ENCODE results near the gene ECM2. TPM values are rescaled to one million over a fixed set of nuclear protein-coding genes. Genes with fewer than 3 reads are reported as not detected.
A peak's percentile ranks its signal among the peaks of the same experiment; 100 is the strongest.

Gene ECM2
- total RNA-seq, 6 experiments from 2014 or later = 0.14 to 0.46 (median 0.33) TPM

DNA sequence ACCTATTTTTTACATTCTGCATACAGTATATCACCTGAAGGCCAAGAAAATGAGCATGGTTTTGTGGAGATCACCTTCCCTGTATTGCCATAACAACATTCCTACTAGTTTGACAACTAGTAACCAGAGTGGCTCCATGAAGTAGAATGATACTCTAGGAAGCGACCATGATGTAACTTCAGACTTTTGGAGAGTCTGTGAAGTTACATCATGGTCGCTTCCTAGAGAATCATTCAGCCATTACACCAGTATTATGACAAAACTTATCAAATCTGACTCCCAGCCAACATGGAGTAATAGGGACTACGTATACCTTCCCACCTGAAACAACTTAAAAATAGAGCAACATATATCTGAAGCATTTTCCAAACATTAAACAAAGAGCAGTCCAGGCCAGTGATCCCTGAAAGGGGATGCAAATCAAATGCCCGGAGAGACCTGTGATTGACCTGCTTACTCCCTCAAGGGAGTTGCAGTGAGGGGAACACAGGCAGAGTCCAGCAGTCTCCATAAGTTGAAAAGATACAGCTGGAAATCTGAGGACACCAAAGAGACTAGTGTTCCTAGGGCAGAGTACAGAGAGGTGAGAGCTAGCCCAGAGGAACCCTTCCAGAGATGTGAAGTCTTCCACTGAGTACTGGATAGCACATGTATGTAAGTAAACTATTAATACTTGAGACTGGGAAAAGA lies 7.8 kb downstream of the ECM2 start:
- DNase-seq = no peak
- no peak overlapping the region for H3K27ac Mint-ChIP-seq
- no peaks in the 10 kb centered on the region for H3K9me3 Mint-ChIP-seq
- no peaks in the 10 kb centered on the region for H3K36me3 Mint-ChIP-seq (ENCODE audit: low read depth)
- TF ChIP-seq, protein P1, sequence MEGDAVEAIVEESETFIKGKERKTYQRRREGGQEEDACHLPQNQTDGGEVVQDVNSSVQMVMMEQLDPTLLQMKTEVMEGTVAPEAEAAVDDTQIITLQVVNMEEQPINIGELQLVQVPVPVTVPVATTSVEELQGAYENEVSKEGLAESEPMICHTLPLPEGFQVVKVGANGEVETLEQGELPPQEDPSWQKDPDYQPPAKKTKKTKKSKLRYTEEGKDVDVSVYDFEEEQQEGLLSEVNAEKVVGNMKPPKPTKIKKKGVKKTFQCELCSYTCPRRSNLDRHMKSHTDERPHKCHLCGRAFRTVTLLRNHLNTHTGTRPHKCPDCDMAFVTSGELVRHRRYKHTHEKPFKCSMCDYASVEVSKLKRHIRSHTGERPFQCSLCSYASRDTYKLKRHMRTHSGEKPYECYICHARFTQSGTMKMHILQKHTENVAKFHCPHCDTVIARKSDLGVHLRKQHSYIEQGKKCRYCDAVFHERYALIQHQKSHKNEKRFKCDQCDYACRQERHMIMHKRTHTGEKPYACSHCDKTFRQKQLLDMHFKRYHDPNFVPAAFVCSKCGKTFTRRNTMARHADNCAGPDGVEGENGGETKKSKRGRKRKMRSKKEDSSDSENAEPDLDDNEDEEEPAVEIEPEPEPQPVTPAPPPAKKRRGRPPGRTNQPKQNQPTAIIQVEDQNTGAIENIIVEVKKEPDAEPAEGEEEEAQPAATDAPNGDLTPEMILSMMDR (IDR thresholded peaks at IDR 0.05) = no peak
- H3K4me3 Mint-ChIP-seq = no peak overlapping the region
- H3K4me1 Mint-ChIP-seq (ENCODE audit: low read depth) = no peaks in the 10 kb centered on the region
- no peaks in the 10 kb centered on the region; the same call in 1 of the 2 replicates for H3K27me3 Mint-ChIP-seq (ENCODE audit: insufficient read depth)

DNA sequence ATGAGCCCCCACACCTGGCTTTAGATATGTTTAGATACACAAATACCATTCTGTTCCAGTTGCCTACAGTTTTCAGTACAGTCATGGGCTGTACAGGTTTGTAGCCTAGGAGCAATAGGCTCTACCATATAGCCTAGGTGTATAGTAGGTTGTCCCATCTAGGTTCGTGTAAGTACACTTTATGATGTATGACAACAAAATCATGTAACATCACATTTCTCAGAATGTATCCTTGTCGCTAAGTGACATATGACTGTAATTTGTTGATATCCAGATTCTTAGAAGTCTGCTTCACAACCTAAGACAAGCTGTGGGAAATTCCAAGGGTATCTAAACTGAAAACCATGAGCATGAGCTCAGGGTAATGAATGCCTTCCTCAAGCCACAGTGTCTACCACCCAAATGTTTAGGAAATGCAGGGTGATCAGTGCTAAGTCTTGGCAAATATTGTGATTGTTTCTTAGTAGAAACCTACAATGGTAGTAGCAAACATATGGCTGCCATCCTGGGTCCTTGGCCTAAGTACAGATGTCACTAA lies 8.4 kb downstream of the ECM2 start:
- TF ChIP-seq, protein P1 (IDR thresholded peaks at IDR 0.05) = no peak
- no peak for DNase-seq
- Mint-ChIP-seq H3K9me3 (no peaks in the 10 kb centered on the region), H3K36me3 (ENCODE audit: low read depth) (no peaks in the 10 kb centered on the region), H3K27ac (no peak overlapping the region), H3K27me3 (ENCODE audit: insufficient read depth) (no peaks in the 10 kb centered on the region; the same call in 1 of the 2 replicates), H3K4me3 (no peak overlapping the region), H3K4me1 (ENCODE audit: low read depth) (no peaks in the 10 kb centered on the region)

DNA sequence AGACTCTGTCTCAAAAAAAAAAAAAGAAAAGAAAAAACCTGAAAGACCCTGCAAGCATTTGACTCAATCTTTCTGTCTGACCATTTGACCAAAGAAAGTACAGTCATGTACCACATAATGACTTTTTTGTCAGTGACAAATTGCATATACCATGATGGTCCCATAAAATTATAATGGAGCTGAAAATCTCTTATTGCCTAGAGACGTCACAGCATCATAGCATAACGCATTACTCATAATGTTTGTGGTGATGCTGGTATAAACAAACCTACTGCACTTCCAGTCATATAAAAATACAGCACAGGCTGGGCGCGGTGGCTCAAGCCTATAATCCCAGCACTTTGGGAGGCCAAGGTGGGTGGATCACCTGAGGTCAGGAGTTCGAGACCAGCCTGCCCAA lies 10.5 kb downstream of the ECM2 start:
- Mint-ChIP-seq H3K4me3 (no peak overlapping the region), H3K36me3 (ENCODE audit: low read depth) (no peaks in the 10 kb centered on the region), H3K27ac (no peak overlapping the region), H3K27me3 (ENCODE audit: insufficient read depth) (no peaks in the 10 kb centered on the region), H3K9me3 (no peaks in the 10 kb centered on the region), H3K4me1 (ENCODE audit: low read depth) (no peaks in the 10 kb centered on the region)
- TF ChIP-seq, protein P1 (IDR thresholded peaks at IDR 0.05) = no peak
- DNase-seq = peak; percentile 67

DNA sequence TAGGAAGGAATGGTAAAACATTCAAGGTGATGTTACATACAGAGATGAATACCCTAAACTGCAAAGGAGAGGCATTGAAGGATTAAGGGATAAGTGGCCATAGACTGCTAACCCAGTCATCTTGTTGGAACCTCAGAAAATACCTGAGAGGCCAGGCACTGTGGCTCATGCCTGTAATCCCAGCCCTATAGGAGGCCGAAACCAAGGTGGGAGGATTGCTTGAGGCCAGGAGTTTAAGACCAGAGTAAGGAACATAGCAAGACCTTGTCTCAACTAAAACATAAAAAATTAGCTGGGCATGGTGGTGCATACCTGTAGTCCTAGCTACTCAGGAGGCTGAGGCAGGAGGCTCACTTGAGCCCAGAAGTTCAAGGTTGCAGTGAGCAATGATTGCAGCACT lies 10.9 kb downstream of the ECM2 start:
- no peaks in the 10 kb centered on the region for H3K9me3 Mint-ChIP-seq
- no peaks in the 10 kb centered on the region for H3K4me1 Mint-ChIP-seq (ENCODE audit: low read depth)
- H3K4me3 Mint-ChIP-seq = no peak overlapping the region
- H3K27me3 Mint-ChIP-seq (ENCODE audit: insufficient read depth) = no peaks in the 10 kb centered on the region
- DNase-seq = no peak
- no peaks in the 10 kb centered on the region for H3K36me3 Mint-ChIP-seq (ENCODE audit: low read depth)
- TF ChIP-seq, protein P1 (IDR thresholded peaks at IDR 0.05) = no peak
- no peak overlapping the region for H3K27ac Mint-ChIP-seq

DNA sequence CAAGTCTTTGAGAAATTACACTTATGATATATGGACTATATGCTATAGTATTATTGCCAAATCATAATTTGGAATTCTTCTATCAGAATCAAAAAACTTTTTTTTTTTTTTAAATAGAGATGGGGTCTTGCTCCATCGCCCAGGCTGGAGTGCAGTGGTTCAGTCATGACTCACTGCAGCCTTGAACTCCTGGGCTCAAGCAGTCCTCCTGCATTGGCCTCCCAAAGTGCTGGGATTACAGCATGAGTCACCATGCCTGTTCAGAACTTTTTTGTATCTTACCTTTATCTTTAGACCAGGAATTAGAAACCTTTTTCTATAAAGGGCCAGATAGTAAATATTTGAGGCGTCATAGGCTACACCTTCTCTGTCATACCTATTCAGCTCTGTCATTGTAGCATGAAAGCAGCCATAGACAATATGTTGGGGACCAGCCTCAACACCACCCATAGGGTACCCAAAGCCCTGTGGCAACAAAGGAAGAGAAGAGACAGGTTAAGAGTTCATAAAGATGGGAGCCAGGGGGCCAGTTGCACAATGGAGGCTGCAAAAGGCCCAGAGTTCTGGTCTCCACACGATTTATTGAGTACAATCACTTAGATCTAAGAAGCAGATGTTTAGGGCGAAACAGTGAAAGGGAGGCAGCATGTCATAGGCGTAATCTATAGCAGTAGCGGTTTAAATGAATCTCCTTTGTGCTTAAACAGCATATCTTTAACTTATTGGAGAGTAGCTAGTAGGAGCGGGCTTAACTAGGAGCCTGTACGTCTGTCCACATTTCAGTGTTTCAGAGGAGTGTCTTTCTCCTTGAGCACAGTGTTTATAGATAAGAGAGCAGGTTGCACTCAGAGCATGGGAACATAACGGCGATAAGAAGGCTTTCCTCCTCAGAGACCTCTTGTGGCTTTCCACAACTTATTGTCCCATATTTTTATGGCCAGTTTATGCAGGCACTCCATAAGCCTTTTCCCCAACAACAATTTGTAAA lies 12.5 kb downstream of the ECM2 start:
- no peaks in the 10 kb centered on the region; the same call in 1 of the 2 replicates for H3K27me3 Mint-ChIP-seq (ENCODE audit: insufficient read depth)
- TF ChIP-seq, protein P1 (IDR thresholded peaks at IDR 0.05) = no peak
- H3K27ac Mint-ChIP-seq = no peak overlapping the region
- no peaks in the 10 kb centered on the region for H3K9me3 Mint-ChIP-seq
- H3K36me3 Mint-ChIP-seq (ENCODE audit: low read depth) = no peaks in the 10 kb centered on the region
- H3K4me3 Mint-ChIP-seq = no peak overlapping the region
- no peaks in the 10 kb centered on the region for H3K4me1 Mint-ChIP-seq (ENCODE audit: low read depth)
- DNase-seq = no peak
